Activated CD8-positive, alpha-beta memory T cell treated with anti-CD3 and anti-CD28 coated beads for 48 hours (primary cell): ENCODE measurements around the gene CACNG8.

Source experiments
- DNase-seq, 3 experiments: peaks; one replicate each; pipeline ENCODE4 v3.0.0-alpha.2; 2020; ENCODE audit warnings: low read depth in 2 of 3, low spot score in 2 of 3

The CACNG8 gene

DNA sequence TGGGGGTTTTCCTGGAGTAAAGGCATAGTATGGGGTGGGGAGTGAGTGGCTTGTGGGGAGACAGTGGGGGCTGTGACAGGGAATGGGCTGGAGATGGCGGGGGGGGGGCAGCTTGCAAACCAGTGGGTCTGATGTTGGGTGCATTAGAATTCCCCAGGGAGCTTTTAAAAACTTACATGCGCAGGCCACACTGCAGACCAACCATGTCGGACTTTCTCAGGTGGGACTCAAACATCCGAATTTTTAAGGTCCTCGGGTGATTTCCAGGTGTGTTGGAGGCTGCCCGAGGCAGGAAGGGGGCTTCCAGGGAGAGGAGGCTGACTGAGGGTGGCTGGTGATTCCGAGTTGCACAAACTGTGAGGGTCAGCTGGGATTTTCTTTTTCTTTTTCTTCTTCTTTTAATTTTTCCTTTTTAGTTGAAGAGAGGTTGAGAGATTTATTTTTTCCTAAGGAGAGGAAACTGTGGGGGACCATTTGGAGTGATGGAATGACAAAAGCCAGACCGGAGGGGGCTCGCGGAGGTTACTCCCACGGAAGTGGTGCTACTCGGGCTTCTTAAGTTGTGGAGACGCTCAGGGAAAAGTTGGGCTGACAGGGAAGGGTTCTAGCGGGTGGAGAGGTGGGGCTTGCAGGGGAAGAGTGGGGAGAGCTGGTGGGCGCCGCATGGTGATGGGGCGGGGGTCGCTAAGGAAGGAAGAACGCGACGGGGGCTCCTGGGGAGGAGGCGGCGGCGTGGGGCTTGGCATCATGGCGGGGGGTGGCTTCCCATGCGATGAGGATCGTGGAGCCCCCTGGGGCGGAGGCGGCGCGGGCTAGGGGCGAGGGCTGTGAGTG, 997 bp upstream of the CACNG8 start:
- no peak for DNase-seq

DNA sequence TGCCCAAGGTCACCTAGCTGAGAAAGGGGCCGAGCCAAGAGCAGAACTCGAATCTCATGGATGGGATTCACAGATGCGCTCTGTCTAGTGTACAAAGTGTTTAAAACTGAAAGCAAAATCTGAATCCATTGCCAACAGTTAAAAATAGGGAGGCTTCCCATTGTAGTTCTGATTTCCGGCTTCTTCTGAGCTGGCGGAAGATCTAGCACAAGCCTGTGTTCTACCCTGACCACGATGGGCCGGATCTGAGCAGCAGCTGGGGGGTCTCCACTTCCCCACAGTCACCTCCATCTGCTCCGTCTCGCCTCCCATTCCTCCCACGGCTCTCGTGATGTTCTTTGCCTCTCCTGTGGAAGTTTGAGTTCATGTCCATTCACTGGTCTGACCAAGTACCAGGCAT, 2.4 kb downstream of the CACNG8 start:
- no peak for DNase-seq

- no peak for DNase-seq
Measured at GRCh38 chr19:53966931-53967330, 4.2 kb downstream of the CACNG8 start.

GRCh38 chr19:53969366-53969765, 6.6 kb downstream of the CACNG8 start:
- DNase-seq = no peak

DNA sequence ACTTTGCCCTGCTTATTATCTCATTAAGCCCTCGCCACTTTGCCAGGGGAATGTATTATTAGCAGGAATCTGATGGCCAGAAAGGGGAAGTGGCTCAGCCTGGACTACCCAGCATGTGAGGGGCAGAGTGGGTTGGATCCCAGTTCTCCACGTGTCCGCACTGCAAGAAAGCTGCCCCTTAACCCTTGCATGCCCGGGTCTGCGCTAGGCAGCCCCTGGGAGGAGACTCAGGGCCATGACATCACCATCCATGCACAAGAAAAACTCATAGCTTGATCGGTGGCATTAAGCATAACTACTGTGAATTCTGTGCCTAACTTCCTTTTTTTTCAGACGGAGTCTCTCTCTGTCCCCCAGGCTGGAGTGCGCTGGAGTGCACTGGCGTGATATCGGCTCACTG, 8.9 kb downstream of the CACNG8 start:
- no peak for DNase-seq

DNA sequence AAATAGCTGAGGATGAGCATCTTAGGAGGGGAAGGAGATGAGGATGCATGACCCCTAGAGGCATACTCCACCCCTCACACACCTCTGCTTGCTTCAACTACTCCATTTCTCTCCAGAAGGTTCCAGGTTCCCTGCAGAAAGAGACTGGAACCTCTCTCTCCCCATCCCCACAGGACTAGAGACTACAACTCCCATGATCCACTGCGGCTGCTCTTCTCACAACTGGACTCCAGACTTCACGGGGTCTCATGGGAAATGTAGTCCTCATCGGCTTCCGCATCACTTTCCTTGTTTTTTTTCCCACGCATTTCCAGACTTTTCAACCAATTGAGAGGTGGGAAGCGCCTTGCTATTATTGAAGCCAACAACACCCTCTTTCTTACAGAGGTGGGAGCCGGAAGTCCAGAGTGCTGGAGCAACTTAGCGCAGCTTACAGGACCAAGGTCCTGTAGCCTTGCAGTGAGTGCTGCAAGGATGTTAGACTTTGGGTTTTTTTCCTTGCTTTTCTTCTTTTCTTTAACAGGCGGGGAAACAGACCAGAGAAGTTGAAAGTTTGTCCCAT, 14.8 kb downstream of the CACNG8 start:
- peak in 1 of 3 experiments; percentile 30 for DNase-seq

DNA sequence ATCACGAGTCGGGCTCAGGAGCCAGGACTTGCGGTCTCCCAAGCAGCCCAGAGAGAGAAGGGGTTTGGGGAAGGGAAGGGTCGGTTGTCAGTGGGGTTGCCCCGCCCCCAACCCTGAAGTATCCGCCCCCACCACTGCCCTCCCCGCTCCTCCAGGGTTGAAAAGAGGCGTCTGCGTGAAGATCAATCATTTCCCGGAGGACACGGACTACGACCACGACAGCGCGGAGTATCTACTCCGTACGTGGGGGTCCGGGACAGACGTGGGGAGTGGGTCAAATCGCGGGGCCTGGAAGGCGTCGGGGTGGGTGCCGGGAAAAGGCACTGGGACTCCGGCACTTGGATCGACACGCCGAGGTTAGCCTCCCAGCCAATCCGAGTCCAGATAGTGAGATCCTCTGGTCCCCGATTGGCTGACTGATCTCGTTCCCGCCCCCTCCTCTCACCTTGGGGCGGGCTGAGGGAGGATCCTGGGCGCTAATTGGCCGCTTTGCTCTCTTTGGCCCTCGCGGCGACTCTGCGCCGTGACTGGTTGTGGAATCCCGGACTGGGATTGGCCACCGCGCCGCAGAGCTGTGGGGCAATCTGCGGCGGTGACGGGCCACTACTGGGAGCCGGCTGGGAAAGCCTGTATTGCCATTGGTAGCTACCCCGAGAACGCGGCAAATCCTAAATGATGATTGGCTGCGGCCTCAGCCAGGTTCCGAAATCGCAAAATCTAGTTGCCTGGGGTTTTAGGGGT, 15.4 kb downstream of the CACNG8 start:
- DNase-seq = no peak

- no peak for DNase-seq
Measured at GRCh38 chr19:53978975-53979801, 16.5 kb downstream of the CACNG8 start.

- DNase-seq = no peak
Measured at GRCh38 chr19:53980539-53981375, 18.0 kb downstream of the CACNG8 start.

DNA sequence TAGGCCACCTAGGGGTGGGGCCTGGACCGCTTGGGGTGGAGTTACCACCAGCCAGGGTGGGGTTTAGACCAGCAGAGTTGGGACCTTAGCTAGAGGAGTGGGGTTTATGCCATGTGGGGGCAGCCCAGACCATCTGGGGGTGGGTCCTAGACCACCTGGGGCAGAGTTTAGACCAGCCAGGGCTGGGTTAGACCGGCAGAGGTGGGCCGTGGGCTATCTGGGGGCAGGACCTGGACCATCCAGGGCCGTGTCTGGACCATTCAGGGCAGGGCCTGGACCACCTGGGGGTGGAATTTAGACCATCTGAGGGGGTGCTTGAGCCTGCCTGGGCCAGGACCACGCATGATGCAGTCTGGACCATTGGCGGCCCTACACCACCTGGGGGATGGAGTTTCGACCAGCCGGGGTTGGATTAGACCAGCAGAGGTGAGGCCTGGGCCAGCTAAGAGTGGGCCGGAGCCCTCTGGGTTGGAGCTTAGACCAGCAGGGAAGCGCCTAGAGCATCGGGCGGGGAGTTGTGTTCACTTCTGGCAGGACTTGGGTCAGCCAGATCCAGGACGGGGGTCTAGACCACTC, 18.7 kb downstream of the CACNG8 start:
- DNase-seq = no peak

GRCh38 chr19:53982001-53982451, 19.3 kb downstream of the CACNG8 start:
- no peak for DNase-seq

DNA sequence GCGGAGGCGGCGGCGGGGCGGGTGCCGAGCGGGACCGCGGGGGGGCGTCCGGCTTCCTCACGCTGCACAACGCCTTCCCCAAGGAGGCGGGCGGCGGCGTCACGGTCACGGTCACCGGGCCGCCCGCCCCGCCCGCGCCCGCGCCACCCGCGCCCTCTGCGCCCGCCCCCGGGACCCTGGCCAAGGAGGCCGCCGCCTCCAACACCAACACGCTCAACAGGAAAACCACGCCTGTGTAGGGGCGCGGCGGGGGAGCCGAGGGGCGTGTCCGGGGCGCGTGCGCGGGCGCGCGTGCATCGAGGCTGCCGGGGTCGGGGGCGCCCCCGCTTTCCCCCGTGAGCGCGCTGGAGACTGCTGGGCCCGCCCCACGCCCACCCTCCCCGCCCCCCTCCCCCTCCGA, 19.9 kb downstream of the CACNG8 start:
- no peak for DNase-seq

- no peak for DNase-seq
Measured at GRCh38 chr19:53983457-53984289, 20.9 kb downstream of the CACNG8 start.

DNA sequence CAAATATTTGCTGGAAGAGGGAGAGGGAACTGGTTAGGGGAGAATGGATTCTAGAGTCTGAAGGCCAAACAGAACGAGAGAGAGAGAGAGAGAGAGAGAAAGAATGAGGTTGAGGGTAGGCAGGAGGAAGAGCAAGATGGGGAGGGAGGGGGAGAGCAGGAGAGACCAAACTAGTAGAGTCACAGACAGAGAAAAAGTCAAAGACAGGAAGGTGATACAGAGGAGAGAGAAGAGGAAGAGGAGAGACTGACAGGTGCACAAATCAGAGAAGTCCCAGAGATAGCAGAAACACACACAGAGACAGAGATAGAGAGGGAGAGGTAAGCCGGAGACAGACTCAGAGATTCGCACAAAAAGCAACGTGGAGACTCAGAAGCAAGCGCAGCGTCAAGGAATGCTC, 23.1 kb downstream of the CACNG8 start:
- DNase-seq = no peak

DNA sequence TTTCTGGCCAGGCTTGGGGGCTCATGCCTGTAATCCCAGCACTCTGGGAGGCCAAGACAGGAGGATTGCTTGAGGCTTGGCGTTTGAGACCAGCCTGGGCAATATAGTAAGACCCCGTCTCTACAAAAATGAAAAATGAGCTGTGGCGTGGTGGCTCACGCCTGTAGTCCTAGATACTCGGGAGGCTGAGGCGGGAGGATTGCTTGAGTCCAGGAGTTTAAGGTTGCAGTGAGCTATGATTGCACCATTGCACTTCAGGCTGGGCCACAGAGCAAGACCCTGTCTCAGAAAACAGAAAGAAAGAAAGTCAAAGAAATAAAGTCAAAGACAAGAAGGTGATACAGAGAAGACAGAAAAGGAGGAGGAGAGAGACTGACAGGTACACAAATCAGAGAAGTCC, 26.2 kb downstream of the CACNG8 start:
- DNase-seq = no peak

- DNase-seq = no peak
Measured at GRCh38 chr19:53989600-53990533, 27.1 kb downstream of the CACNG8 start.

- DNase-seq = no peak
Measured at GRCh38 chr19:53991224-53992113, 28.7 kb downstream of the CACNG8 start, which contains the start of gene CACNG6. Gene CACNG6, plus strand, starts transcription at chr19:53991637. Its CDS starts 1,241 bp downstream, at chr19:53992878.
